ENCODE results near the gene WHAMM. TPM values are rescaled to one million over a fixed set of nuclear protein-coding genes. Genes with fewer than 3 reads are reported as not detected.
A peak's percentile ranks its signal among the peaks of the same experiment; 100 is the strongest.

The WHAMM gene
- total RNA-seq, 1 experiment from 2014 or later, result 6.9 TPM

GRCh38 chr15:82833362-82833682 is 23.9 kb downstream of the WHAMM start:
- intact Hi-C loops (cut with micrococcal nuclease; ENCODE audit: unreplicated experiment), result no loop called here
- H2AFZ ChIP-seq, result no peak overlapping the region
- H3K4me3 ChIP-seq, result no peak overlapping the region
- peak overlapping the region; percentile 47; the same call in 1 of the 2 replicates for H3K4me2 ChIP-seq
- peaks cover 14% of the 10 kb centered on the region for H3K36me3 ChIP-seq (ENCODE audit: low read depth)
- H3K27me3 ChIP-seq (ENCODE audit: insufficient read depth, low read depth), result no peaks in the 10 kb centered on the region
- peak overlapping the region; percentile 65 for H3K27ac ChIP-seq
- no peaks in the 10 kb centered on the region for H3K79me2 ChIP-seq (ENCODE audit: low read depth)
- H4K20me1 ChIP-seq (ENCODE audit: insufficient read depth), result no peaks in the 10 kb centered on the region
- H3K9me2 ChIP-seq (ENCODE audit: insufficient read depth), result no peaks in the 10 kb centered on the region
- H3F3A ChIP-seq (ENCODE audit: insufficient read depth, low read depth), result peaks cover 17% of the 10 kb centered on the region
- peaks cover 22% of the 10 kb centered on the region for H3K4me1 ChIP-seq (replicated peaks; ENCODE audit: insufficient read depth)
- no peak for DNase-seq
- CTCF ChIA-PET, result interaction anchor here (0.6 to 1.1 kb wide), 2 partner anchors 22 to 178 kb away, joined by 4 to 12 read pairs; partner anchors contain the start of gene C15orf40
- BruUV-seq (replicated peaks), result no TSS peak
- no peak for TF ChIP-seq CTCF (conservative IDR thresholded peaks at IDR 0.05)
- TF ChIP-seq EZH2 (IDR thresholded peaks at IDR 0.05; ENCODE audit: low read depth), result no peak
- H3K9me3 ChIP-seq (ENCODE audit: insufficient read depth, low read depth), result no peaks in the 10 kb centered on the region
- POLR2A ChIA-PET (ENCODE audit: unreplicated experiment), result interaction anchor here (0.8 kb wide), 1 partner anchor 39 kb away, joined by 10 read pairs; no protein-coding TSS in a partner anchor

GRCh38 chr15:82835391-82835917 is 26.0 kb downstream of the WHAMM start:
- ChIA-PET CTCF (no interaction called here), POLR2A (ENCODE audit: unreplicated experiment) (no interaction called here)
- intact Hi-C loops (cut with micrococcal nuclease; ENCODE audit: unreplicated experiment), result no loop called here

GRCh38 chr15:82838096-82838735 is 28.8 kb downstream of the WHAMM start:
- no peaks in the 10 kb centered on the region for H3K9me3 ChIP-seq (ENCODE audit: insufficient read depth, low read depth)
- H3K79me2 ChIP-seq (ENCODE audit: low read depth), result no peaks in the 10 kb centered on the region
- peaks cover 1% of the 10 kb centered on the region; the same call in 1 of the 2 replicates for H3F3A ChIP-seq (ENCODE audit: insufficient read depth, low read depth)
- peaks cover 10% of the 10 kb centered on the region; the same call in 1 of the 2 replicates for H3K36me3 ChIP-seq (ENCODE audit: low read depth)
- H3K9me2 ChIP-seq (ENCODE audit: insufficient read depth), result no peaks in the 10 kb centered on the region
- H2AFZ ChIP-seq, result no peak overlapping the region
- BruUV-seq (replicated peaks), result no TSS peak
- no peak overlapping the region for H3K4me3 ChIP-seq
- H4K20me1 ChIP-seq (ENCODE audit: insufficient read depth), result no peaks in the 10 kb centered on the region
- no peak for DNase-seq
- ChIA-PET CTCF (interaction anchor here (0.5 kb wide), 1 partner anchor 8 kb away, joined by 3 read pairs; no protein-coding TSS in a partner anchor), POLR2A (ENCODE audit: unreplicated experiment) (no interaction called here)
- no peak overlapping the region for H3K27ac ChIP-seq
- H3K27me3 ChIP-seq (ENCODE audit: insufficient read depth, low read depth), result no peaks in the 10 kb centered on the region
- no peak overlapping the region for H3K4me2 ChIP-seq
- peaks cover 2% of the 10 kb centered on the region for H3K4me1 ChIP-seq (replicated peaks; ENCODE audit: insufficient read depth)
- intact Hi-C loops (cut with micrococcal nuclease; ENCODE audit: unreplicated experiment), result no loop called here
- TF ChIP-seq EZH2 (IDR thresholded peaks at IDR 0.05; ENCODE audit: low read depth) (no peak), CTCF (conservative IDR thresholded peaks at IDR 0.05) (no peak)

More at GRCh38 chr15:82835391-82835917, 26.0 kb downstream of the WHAMM start:
- Histone ChIP-seq H4K20me1 (ENCODE audit: insufficient read depth) (no peaks in the 10 kb centered on the region), H3K4me3 (no peak overlapping the region), H3K9me2 (ENCODE audit: insufficient read depth) (no peaks in the 10 kb centered on the region), H3K4me2 (no peak overlapping the region), H3K9me3 (ENCODE audit: insufficient read depth, low read depth) (no peaks in the 10 kb centered on the region), H2AFZ (no peak overlapping the region), H3K36me3 (ENCODE audit: low read depth) (peaks cover 14% of the 10 kb centered on the region), H3K79me2 (ENCODE audit: low read depth) (no peaks in the 10 kb centered on the region), H3K27ac (no peak overlapping the region), H3F3A (ENCODE audit: insufficient read depth, low read depth) (peaks cover 17% of the 10 kb centered on the region), H3K4me1 (replicated peaks; ENCODE audit: insufficient read depth) (peaks cover 22% of the 10 kb centered on the region), H3K27me3 (ENCODE audit: insufficient read depth, low read depth) (no peaks in the 10 kb centered on the region)
- BruUV-seq (replicated peaks), result no TSS peak
- no peak for DNase-seq
- TF ChIP-seq EZH2 (IDR thresholded peaks at IDR 0.05; ENCODE audit: low read depth), result no peak
- no peak for TF ChIP-seq CTCF (conservative IDR thresholded peaks at IDR 0.05)

Measured in PC-9 (cell line).